Gastroesophageal sphincter (tissue), 3 donors: ENCODE data around the gene RGP1.

ENCODE experiments used
- EP300 ChIP-seq: sonication (generic); formaldehyde crosslinking; IDR thresholded peaks from one replicate; pipeline ENCODE4 v1.6.1; 2017; ENCODE audit warnings: antibody characterized with exemption, mild to moderate bottlenecking
- POLR2A ChIP-seq, 2 donors: fragments of 450-650 bp; IDR thresholded peaks; one replicate each; pipeline ENCODE4 v1.6.1; 2017; ENCODE audit warnings: antibody characterized with exemption in 2 of 2, mild to moderate bottlenecking in 2 of 2, moderate library complexity in 1 of 2
- POLR2AphosphoS5 ChIP-seq: sonication (generic); formaldehyde crosslinking; IDR thresholded peaks from one replicate; pipeline ENCODE4 v1.6.1; 2017; ENCODE audit warnings: antibody characterized with exemption
- TF ChIP-seq, protein P1 (sequence below), 4 experiments: fragments of 200-600 bp in 2 of 4; fragments of 450-650 bp in 2 of 4; sonication (generic) in 1 of 4; IDR thresholded peaks; one replicate each; pipeline ENCODE4 v1.5.1; 2017 to 2019; ENCODE audit warnings: antibody characterized with exemption in 4 of 4, mild to moderate bottlenecking in 2 of 4, moderate library complexity in 2 of 4

DNA sequence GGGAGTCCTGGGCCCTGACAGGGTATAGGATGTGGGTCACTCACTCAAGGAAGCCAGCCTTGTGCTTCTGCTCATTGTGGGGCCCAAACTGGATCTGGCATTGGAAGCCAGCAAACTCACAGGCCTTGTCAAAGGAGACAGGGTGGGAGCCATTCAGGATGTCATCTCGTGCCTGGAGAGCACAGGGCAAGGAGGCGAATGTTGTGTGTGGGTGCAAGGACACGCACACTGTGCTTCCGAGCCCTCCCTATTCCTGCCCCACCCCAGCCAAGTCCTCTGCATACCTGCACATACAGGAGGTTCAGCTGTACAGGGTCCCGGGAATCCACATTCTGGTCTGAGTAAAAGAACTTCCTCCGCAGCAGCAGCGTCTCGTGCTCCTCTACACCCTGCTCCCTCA lies 25.2 kb upstream of the RGP1 start:
- TF ChIP-seq, protein P1, sequence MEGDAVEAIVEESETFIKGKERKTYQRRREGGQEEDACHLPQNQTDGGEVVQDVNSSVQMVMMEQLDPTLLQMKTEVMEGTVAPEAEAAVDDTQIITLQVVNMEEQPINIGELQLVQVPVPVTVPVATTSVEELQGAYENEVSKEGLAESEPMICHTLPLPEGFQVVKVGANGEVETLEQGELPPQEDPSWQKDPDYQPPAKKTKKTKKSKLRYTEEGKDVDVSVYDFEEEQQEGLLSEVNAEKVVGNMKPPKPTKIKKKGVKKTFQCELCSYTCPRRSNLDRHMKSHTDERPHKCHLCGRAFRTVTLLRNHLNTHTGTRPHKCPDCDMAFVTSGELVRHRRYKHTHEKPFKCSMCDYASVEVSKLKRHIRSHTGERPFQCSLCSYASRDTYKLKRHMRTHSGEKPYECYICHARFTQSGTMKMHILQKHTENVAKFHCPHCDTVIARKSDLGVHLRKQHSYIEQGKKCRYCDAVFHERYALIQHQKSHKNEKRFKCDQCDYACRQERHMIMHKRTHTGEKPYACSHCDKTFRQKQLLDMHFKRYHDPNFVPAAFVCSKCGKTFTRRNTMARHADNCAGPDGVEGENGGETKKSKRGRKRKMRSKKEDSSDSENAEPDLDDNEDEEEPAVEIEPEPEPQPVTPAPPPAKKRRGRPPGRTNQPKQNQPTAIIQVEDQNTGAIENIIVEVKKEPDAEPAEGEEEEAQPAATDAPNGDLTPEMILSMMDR (IDR thresholded peaks at IDR 0.05) = no peak
- no peak for TF ChIP-seq POLR2AphosphoS5
- no peak for TF ChIP-seq POLR2A (IDR thresholded peaks at IDR 0.05)
- TF ChIP-seq EP300 = no peak
